HG02840 (cell line): ENCODE data around the gene PAX7.

Experiments
- ATAC-seq: cut with Tn5 transposase; IDR thresholded peaks from one replicate; pipeline ENCODE4 v1.9.1; 2021; ENCODE audit warnings: mild to moderate bottlenecking, moderate library complexity, moderate number of reproducible peaks; ENCODE audit not compliant: unreplicated experiment, low FRiP score

The PAX7 gene

DNA sequence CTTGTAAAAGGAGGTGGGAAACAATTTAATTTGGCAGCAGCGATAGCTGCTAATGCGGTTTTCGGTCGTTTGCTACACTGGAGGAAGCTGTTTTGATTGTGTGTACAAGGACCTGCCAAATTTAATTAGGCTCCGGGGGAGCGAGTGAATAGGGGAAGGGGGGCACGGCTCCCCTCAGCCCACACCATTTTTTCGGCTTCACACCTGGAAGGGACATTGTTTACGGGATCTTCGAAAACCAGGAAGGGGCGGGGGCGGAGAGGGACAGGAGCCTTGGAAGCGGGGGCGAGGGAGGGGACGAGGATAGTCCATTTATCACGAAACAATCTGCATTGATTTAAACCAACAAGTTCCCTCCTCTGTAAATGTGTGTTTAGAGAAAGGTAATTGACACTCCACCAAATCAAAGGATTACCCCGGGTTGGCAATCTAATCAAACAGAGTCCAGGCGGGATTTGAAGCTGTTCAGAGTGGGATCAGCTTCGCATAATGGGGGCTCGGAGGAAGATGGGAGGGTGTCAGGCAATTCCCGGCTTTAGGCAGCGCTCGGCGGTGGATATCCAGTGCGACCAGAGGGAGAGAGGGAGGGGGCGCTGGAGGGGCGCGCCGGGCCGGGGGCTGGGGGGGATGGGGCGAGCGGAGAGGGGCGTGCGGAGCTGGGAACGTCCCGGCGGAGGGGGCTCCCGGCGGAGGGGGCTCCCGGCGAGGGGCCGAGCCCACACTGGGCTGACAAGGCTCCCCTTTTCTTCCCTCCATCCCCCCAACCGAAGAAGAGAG is 9.8 kb downstream of the PAX7 start:
- ATAC-seq = no peak

DNA sequence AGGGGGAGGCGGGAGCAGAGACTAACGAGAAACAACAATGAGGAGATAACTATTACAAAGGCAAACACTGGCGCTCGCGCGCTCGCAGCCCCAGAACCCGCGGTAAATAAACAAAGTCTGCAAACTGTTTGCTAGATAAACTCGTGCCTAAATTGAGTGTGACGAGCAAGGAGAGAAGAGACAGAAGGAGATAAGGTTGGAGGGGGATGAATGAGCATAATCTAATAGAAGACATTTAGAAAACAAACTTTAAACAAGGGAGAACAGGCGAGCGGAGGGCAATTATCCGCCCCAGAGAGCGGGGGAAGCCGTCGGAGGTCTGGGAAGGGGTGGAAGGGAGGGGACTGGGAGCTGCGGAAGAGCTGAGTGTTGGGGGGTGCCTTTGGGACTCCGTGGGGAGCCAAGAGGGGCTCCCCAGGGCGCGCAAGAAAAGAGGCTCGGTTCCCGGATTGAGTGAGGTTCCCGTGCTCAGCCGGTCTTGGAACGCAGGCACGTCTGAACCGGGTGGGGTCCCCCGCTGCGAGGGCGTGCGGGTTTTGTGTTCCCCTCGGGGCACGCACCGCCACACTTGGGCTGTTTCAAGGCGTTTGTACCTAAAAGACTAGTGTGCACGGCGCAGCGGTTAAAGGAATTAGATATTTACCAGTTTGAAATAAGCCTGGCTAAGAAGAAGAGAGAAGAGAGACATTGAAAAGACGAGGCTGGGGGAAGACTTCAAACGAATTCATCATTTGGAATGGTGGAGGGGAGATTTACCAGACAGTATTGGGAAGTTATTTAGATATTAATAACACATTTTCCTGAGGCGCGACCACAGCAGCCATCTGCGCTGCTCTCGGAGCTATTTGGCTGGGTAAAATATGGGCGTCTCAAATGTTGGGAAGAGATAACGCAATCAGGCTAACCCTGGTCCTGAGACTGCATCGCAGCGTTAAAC is 10.6 kb downstream of the PAX7 start:
- no peak for ATAC-seq

DNA sequence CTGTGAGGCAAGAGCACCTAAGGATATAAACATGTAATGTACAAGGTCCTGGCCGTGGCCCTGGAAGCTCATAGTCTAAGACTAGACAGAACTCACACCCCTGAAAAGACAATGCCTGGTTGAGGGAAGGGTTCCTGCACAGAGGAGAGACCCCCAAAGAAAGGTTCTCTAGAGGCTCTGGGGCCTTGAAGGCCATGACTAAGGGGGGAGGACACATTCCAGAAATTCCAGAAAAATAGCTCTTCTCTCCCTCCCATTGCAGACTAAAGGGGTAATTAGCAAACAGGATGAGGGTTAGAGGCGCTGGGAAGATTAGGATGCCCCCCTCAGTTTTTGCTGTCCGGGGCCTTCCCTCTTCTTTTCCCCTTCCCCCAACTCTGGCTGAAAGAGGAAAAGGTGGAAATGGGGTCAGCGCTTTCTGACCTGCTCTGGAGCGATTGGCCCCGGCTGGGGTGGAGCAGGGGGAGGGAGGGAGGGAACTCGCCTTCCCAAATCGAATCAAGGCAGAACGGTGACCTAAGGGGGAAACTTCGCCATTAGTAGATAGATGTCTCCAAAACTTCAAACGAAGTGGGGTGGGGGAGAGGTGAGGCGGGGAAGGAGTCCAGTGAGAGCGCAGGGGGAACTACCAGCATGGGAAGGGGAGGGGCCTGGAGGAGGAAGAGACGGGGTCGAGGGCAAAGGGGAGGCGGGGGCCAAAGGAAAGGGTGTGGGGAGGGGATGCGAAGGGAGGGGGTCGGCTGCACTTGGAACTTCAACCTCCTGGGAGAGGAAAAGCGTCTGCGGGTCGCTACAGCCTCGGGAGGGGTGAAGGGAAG is 11.8 kb downstream of the PAX7 start:
- ATAC-seq = no peak

DNA sequence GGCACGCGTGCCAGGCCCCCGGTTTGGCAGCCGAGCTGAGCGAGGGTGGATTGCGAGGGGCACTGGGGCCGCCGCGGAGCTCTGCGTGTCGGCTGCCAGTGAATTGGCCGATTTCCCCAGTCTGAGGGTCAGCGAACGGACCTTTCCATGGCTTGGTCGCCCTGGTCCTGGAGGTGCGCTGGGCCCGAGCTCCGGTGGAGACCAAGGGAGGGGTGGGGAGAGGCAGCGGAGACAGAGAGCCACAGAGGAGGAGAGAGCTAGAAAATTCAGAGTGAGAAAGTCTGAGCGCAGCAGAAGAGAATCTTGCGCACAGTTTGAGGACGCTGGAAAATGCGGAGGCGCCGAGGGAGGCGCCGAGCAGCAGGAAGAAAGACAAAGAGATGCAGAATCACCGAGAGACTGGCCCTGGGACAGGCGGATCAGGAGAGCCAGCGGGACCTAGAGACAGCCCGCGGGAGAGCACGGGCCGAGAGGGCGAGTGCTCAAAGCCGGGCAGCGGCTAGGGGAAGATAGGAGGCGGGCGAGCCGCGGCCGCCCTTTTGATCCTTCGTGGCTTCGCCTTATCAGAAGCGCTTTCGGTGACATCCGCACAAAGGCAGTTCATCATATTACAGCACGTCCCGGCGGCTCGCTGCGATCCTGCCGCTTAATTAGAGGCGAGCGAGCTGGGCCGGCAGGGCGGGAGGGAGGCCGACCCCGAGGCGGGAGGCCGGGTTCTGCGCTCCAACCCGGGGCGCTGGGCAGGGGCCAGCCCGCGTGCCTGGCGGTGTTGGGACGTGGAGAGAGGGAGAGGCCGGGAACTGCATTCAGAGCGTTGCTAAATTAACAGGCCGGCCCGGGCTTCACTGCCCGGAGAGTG is 12.7 kb downstream of the PAX7 start:
- no peak for ATAC-seq

DNA sequence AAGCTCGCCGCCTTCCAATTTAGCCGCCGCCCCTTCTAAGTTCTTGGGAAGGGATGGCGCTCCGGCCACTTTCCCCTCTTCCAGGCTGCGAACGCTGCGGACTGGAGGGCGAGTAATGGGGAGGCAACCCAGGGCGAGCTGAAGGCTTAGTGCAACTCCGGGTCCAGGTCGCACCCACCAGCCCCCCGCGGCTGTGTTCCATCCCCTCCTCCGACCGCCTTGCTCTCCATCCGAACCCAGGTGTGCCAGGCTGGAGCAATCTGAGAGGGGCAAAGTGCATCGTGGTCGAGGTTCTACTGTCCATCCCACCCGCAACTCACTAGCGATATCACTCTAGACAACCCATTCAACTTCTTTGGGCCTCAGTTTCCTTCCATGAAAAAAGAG is 13.4 kb downstream of the PAX7 start:
- no peak for ATAC-seq

DNA sequence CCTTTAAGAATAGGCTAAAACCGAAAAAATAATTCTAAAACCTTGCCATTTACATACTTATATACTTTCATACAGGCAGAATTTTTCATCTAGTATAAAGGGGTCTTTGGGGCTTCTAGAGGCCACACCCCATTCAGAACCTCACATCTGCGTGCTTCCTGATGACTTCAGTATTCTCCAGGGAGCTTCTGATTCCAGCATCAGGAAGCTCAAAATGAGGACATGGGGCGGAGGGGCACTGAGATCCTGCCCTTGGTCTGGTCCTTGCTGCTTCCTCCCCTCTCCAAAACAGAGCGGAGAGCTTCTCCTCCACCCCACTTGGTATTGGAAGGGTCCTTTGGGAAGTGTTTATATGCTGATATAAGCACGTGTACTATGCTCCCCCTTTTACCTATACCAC is 13.8 kb downstream of the PAX7 start:
- ATAC-seq = no peak

DNA sequence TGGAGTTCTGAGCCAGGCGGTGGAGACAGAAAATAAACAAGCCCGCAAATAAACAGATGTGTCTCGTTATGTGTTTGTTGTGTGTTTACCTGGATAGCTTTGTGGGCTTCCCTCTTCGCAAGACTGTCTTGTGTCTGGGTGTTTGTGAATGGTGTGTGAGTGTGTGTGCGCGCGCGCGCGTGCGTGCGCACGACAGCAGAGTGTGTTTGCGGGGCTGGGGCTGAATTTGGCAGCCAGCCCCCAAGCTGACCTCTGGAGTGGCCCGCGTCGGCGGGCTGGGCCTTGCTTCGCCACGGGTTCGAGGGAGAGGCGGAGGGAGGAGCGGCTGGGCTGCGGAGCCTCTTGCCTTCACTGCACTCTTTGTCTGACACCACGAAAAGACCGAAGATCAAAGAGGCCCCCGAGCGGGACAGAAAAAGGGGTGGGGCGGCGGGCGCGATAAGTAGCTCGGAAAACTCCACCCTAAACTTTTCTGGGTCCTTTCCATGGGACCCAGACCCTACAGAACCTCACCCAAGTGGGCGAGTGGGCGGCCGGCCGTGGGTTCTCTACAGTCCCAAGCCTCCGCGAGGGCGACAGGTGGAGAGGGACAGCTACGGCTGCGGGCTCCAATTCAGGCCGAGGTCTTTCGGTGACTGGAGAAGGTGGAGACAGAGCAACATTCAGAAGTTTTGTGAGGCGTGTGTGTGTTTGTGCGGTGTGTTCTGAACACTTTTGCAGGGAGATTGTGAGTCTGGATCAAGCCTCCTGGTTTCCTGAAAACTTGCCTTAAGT is 14.5 kb downstream of the PAX7 start:
- ATAC-seq = no peak

DNA sequence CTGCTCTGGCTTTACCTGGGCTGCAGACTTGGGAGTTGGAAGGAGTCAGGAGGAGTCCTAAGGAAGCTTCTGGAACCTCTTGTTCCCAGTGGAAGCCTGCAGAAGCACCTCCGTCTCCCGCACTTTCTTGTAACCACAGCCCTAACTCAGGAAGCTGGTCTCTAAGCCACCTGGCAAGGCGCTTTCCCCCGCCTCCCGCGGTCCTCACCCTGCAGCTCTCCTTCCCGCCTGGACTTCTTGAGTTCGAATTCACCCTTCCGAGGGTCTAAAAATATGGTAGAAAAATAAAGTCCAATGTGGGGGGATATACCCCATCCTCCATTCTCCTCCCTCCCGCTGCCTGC is 15.1 kb downstream of the PAX7 start:
- ATAC-seq = no peak

DNA sequence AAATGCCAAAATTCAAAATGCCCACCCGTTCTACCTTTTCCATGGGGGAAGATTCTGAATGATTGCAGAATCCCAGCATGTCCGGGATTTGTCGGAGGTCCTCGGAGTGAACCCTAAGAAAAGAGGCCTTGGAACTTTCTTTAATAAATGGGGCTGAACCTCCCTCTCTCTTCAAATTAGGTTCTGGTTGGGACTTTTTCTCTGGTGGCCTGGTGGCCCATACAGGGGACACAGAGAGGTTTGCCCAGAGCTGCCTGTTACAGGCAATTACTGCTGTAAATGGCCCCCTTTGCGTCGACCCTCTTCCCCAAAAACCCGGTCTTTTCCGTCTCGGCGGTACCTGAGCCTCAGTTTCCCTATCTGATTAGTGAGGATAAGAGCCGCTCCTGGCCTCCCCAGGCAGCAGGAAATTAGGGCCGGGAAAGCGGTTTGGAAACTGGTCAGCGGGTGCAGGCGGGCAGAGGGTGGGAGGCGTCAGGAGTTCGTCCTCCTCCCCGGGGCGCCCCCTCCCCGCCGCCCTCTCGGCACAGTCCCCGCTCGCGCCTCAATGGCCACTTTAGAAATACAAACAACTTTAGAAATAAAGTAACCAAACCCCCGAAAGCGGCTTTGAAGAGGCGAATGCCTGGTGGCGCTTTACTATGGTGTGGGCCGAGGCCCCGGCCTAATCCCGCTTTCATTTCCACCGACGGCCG is 15.6 kb downstream of the PAX7 start:
- no peak for ATAC-seq

DNA sequence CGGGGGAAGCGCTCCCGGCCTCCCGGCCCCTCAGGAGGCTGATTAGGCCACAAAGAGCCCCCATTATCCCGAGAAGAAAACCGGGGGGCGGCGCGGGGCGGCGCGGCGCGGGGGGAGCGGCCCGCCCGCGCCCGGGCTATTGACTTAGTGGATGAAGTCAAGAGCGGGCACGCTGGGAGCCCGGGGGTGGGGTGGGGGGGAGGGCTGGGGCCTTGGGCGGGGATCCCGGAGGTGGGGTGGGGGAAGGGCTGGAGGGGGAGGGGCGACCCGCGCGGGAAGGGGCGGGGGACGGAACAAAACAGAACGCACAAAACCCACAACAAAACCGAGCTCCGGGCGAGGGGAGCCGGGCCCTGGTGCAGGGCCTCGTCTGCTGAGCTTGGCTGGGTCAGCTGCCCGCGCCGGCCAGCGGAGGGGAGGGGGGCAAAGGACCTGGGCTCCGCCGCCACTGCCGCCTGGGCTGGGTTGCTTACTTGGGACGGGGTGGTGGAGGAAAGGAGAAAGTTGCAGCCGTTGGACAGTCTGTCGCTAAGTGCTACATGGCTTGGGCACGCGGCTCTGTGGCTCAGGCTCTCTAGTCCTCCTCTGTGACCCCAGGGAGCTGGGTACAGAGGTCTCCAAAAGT is 16.3 kb downstream of the PAX7 start:
- ATAC-seq = no peak

DNA sequence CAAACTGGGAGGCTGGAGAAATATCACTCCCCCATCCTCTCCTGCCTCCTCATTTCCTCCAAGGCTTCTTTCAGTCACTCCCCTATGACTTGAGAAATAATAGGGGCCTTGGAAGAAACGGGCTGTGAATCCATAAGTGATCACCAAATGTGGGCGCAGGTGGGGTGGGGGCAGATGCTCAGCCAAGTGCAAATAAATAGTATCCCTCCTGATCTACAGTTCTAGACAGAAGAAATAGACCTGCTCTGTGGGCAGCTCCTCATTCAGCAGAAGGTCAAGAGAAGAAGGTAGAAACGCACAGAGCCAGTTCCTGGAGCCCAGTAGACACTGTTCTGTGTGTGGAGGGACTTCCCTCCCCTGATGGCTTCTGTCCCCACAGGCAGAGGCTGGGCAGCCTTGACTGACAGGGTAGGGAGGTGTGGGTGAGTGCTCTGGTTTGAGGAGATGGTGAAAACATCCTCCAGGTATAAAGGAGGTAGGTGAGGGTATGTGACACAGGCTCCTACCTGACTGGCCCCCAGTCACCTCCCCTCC is 17.1 kb downstream of the PAX7 start:
- ATAC-seq = no peak

DNA sequence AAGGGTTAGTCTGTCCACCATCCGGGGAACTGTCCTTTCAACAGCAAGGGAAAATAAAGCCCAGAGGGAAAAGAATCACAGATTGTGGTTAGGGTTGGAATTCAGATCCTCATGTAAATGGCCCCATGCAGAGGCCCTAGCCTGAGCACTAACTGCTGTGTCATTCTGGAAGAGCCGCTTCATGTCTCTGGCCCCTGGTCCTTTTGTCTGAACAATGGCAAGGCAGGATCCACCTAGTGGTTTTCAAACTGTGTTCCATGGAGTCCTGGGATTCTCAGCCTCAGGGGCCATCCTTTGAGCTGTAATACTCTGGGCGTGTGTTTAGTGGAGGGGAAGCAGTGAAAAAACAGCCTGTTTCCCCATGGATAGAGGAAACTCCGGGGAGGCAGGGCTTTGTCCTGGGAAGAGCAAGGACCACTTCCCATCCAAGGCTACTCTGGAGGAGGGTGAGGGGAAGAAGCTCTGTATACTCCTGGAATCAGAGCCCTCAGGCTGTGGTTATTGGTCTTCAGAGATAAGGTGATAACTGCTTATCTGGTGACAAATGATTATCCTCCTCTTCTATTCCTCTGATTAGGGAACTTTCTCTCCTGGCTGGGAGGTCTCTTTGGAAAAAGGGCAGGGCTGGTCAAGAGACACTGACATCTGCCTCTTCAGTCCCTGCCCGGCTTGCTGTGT is 19.2 kb downstream of the PAX7 start:
- no peak for ATAC-seq

DNA sequence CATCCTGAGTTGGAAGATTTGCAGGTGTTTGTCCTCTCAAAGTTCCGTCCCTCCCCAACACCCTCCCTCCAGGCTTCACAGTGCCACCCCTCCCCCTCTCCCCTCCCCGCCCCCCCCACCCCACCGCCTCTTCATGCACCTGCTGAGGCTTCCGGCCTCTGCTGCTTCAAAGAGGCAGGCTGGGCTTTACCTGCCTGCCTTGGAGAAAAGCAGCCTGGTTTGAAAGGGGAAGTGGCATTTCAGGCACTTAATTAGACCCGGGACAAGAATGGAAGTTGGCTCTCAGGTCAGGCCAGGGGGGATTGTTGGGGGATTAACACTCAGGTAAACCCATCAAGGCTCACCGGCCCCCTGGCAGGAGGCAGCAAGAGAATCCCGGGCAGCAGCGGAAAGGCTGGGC is 21.1 kb downstream of the PAX7 start:
- no peak for ATAC-seq

DNA sequence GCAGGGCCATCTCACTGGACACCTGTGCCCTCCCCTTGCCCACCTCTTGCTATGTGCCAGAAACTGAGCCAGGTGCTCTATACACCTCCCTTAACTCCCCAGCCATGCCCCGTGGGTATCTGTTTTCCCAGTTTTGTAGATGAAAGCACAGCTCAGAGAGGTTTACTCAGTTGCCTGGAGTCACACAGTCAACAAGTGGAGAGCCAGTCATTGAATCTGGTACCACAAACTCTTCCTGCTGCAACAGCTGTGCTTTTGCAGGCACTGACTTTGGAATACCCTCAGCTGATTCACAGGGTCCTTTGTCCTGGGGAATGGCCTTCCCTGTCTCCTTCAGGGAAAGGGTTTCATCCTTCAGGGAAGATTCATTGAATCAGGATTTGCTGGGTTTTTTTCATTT is 22.1 kb downstream of the PAX7 start:
- ATAC-seq = no peak

DNA sequence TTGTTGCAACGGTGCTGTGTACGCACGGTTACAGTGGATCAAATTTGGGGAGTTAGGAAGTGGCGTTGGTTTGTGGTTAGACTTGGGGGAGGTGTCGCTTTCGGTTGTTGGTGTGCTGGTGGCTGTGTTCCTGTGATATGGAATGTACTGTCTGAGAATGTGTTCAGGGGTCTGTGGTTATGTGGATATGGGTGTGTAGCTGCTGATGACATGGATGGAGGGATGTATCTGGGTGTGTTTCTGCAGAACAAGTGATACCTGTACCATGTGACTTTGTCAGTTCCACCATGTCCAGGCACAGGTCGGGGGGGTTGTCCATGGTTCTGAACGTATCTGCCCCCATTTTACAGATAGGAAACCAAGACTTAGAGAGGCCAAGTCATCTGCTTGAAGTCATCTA is 22.7 kb downstream of the PAX7 start:
- no peak for ATAC-seq

DNA sequence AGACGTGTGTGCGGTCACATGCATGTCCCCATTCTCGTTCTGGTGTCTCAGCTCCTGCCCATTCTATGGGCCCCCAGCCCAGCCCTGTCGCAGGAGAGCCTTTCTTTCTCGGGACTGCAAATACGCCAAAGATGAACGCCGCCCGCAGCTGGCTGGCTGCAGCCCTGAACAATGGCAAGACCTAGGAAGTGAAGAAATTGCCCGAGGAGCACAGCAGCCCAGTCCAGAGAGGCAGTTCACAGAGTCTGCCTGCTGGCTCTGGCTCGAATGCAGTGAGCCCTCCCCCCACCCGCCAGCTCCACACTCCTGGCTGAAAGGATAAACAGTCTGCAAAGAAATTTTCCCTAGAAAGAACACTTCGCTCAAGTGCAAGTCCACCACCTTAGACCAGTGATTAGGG is 23.3 kb downstream of the PAX7 start:
- ATAC-seq = no peak

DNA sequence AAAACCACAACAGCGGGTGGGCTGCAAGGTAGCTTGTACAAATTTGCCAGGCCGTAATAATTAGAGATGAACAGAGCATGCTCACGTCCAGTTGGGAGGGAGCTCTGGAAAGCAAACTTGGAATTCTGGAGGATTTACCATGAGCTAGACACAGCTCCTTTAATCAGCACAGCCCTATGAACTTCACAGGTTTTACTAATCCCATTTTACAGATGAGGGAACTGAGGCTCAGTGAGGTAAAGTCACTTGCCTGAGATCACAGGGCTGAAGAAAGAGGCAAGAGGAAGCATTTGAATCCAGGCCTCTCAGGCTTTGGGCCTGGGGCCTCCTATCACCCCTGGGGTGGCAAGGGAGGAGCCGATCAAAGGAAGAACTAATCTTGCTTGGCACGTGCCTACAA is 24.0 kb downstream of the PAX7 start:
- ATAC-seq = no peak
